ENCODE results near the gene NOVA2.

NOVA2 gene

GRCh38 chr19:45889210-45889885, 84.3 kb downstream of the NOVA2 start:
- DNase-seq, result no peak

- no peak for DNase-seq
These were observed 86.4 kb downstream of the NOVA2 start for GRCh38 chr19:45887200-45887710.

GRCh38 chr19:45886427-45887199, 87.1 kb downstream of the NOVA2 start:
- peak; percentile 76 for DNase-seq

DNA sequence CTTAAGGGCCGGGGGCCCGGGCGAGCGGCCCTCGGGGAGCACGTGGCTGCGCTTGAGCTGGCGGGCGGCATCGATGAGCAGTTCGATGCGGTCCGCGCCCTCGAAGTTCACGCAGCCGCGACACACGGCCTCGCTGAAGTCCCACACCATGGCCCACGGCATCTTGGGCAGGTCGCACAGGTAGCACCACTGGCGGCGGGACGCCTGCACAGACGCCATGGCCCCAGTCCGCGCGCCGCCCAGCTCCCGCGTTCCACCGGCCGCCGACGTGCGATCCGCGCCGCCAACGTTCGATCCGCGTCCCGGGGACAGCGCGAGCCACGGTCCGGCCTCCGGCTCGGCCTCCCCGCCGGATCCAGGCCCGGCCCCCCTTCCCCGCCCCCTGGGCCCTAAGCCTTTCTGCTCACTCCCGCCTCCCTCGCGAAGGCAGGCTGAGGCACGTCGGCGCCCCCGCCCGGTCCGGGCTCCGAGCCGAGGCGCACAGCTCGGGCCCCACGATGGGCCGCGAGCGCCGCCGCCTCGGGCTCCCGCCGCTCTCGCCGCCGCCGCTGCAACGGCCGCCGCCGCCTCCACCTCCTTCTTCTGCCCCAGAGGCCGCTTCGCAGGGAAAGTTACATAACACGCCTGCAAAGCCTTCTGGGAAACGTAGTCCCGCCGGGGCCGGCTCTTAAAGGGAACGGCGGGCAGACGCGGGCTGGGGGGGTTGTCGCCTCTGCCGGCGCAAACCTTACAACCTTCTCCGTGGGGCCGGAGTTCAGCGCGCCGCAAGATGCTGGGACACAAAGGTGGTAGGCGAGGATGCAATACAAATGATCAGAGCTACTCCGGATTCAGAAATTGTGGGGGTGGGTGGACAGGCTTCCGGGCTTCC, 87.9 kb downstream of the NOVA2 start, which contains the start of gene IRF2BP1:
Gene IRF2BP1, minus strand, starts transcription at position 586 of the 871 bp plus-strand sequence. Its CDS starts 367 bp downstream, at position 219.
- DNase-seq, result peak; percentile 80

GRCh38 chr19:45884682-45885555, 88.7 kb downstream of the NOVA2 start:
- no peak for DNase-seq

DNA sequence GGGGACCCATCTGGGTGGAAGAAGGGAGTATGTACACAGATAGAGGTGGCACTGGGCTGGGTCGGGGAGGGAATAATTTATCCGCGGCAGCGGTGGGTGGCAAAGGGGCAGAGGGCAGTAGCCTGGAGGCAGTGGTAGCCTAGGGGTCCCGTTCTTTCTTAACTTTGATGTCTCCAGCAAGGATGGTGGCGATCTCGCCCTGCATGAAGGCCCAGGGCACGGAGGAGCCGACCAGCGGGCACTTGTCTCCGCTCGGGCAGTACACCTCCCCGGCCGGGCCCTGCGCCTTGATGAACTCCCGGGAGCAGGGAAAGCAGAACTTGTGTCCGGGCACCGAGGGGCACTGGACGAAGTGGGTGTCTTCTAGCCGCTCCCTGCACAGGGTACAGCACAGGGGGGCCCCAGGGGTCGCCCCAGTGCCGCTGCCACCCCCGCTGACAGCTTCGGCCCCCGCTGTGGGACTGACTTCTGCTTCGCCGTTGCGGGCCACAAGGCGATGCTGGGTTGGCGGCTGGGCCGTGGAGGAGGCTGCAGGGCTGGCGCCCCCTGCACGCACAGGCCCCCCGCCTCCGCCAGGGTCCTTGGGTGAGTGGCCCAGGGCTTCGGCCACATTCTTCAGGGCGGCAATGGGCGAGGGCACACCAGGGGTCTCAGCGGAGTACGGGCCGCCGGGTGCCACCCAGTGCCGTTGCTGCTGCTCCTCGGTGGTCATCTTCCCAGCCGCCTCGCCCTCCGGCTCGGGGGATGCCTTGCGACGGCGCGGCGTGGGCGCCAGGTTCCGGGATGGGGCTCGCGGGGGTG, 89.6 kb downstream of the NOVA2 start:
- DNase-seq, result no peak
